PC-3 (cell line): Measurements from ENCODE around the gene ZYG11A.

ENCODE experiments used
- CTCF ChIP-seq: fragments of 300-600 bp; sonication (generic); conservative IDR thresholded peaks from 2 replicates; pipeline ENCODE4 v1.5.1; 2017; ENCODE audit warnings: antibody characterized with exemption, low read depth, mild to moderate bottlenecking, low read length
- EZH2 ChIP-seq: fragments of 300-600 bp; sonication (generic); IDR thresholded peaks from one replicate; pipeline ENCODE4 v1.6.1; 2017; ENCODE audit warnings: antibody characterized with exemption, mild to moderate bottlenecking, low read length; ENCODE audit not compliant: unreplicated experiment

DNA sequence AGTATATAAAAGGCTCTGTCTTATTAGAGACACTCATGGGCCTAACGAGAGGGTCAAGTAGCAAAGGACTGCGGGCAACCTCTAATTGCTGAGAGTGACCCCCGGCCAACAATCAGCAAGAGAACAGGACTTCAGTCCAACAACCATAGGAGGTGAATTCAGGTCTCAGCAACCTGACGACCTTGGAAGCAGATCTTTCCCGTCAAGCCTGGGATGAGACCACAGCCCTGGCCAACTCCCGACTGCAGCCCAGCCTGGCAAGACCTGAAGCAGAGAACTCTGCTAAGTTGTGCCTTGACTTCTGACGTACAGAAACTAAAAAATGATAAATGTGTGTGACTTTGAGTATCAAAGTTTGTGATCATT lies 73.3 kb downstream of the ZYG11A start:
- TF ChIP-seq CTCF: no peak
- TF ChIP-seq EZH2: no peak
